ENCODE measurements around the gene RNASE11. TPM values are rescaled to one million over a fixed set of nuclear protein-coding genes. Genes with fewer than 3 reads are reported as not detected.

RNASE11 gene
- not detected for total RNA-seq

GRCh38 chr14:20587489-20588154 is at the start of gene RNASE11:
RNASE11 (minus strand) TSS chr14:20588001.
- Mint-ChIP-seq H3K27ac (no peak within 1 kb of the TSS), H3K4me1 (peaks cover 8% of the 10 kb centered on the region), H3K4me3 (no peak within 1 kb of the TSS), H3K36me3 (ENCODE audit: low read depth) (no peaks in the 10 kb centered on the region), H3K9me3 (peaks cover 4% of the 10 kb centered on the region), H3K27me3 (peaks cover 12% of the 10 kb centered on the region)
- peak; percentile 68 for ATAC-seq (replicated peaks)

- Mint-ChIP-seq H3K4me3 (peak overlapping the region; percentile 79), H3K36me3 (ENCODE audit: low read depth) (peaks cover 18% of the 10 kb centered on the region), H3K27ac (peak overlapping the region; percentile 98), H3K9me3 (no peaks in the 10 kb centered on the region), H3K4me1 (peaks cover 29% of the 10 kb centered on the region), H3K27me3 (peaks cover 12% of the 10 kb centered on the region)
- ATAC-seq (replicated peaks), result peak; percentile 84
These were observed 45.3 kb upstream of the RNASE11 start for GRCh38 chr14:20632831-20633691.

- Mint-ChIP-seq H3K27me3 (peaks cover 15% of the 10 kb centered on the region), H3K4me1 (peaks cover 35% of the 10 kb centered on the region), H3K4me3 (peak overlapping the region; percentile 79), H3K27ac (peak overlapping the region; percentile 98), H3K36me3 (ENCODE audit: low read depth) (peaks cover 18% of the 10 kb centered on the region), H3K9me3 (no peaks in the 10 kb centered on the region)
- peak; percentile 38 for ATAC-seq (replicated peaks)
These were observed 44.6 kb upstream of the RNASE11 start for GRCh38 chr14:20632448-20632830.

- no peak for ATAC-seq (replicated peaks)
- H3K9me3 Mint-ChIP-seq, result no peaks in the 10 kb centered on the region
- H3K27me3 Mint-ChIP-seq, result peaks cover 18% of the 10 kb centered on the region
- peaks cover 40% of the 10 kb centered on the region for H3K4me1 Mint-ChIP-seq
- H3K36me3 Mint-ChIP-seq (ENCODE audit: low read depth), result peaks cover 18% of the 10 kb centered on the region
- peak overlapping the region; percentile 98 for H3K27ac Mint-ChIP-seq
- peak overlapping the region; percentile 79 for H3K4me3 Mint-ChIP-seq
These were observed 44.1 kb upstream of the RNASE11 start for GRCh38 chr14:20631880-20632389.

GRCh38 chr14:20631023-20631879 is 43.5 kb upstream of the RNASE11 start:
- no peak for ATAC-seq (replicated peaks)
- Mint-ChIP-seq H3K27ac (peak overlapping the region; percentile 98), H3K9me3 (no peaks in the 10 kb centered on the region), H3K27me3 (peaks cover 20% of the 10 kb centered on the region), H3K4me3 (peak overlapping the region; percentile 79), H3K4me1 (peaks cover 43% of the 10 kb centered on the region), H3K36me3 (ENCODE audit: low read depth) (peaks cover 18% of the 10 kb centered on the region)

GRCh38 chr14:20630340-20631022 is 42.7 kb upstream of the RNASE11 start:
- H3K9me3 Mint-ChIP-seq, result no peaks in the 10 kb centered on the region
- peaks cover 47% of the 10 kb centered on the region for H3K4me1 Mint-ChIP-seq
- ATAC-seq (replicated peaks), result peak; percentile 23
- H3K27ac Mint-ChIP-seq, result peak overlapping the region; percentile 84
- H3K36me3 Mint-ChIP-seq (ENCODE audit: low read depth), result peaks cover 21% of the 10 kb centered on the region
- peak overlapping the region; percentile 79 for H3K4me3 Mint-ChIP-seq
- H3K27me3 Mint-ChIP-seq, result peaks cover 23% of the 10 kb centered on the region

GRCh38 chr14:20628063-20628854 is 40.5 kb upstream of the RNASE11 start:
- Mint-ChIP-seq H3K27me3 (peaks cover 28% of the 10 kb centered on the region), H3K27ac (peak overlapping the region; percentile 98), H3K4me3 (peak overlapping the region; percentile 83), H3K9me3 (no peaks in the 10 kb centered on the region), H3K4me1 (peaks cover 65% of the 10 kb centered on the region), H3K36me3 (ENCODE audit: low read depth) (peaks cover 30% of the 10 kb centered on the region)
- ATAC-seq (replicated peaks), result no peak

GRCh38 chr14:20627346-20628027 is 39.7 kb upstream of the RNASE11 start:
- ATAC-seq (replicated peaks), result peak; percentile 53
- Mint-ChIP-seq H3K9me3 (no peaks in the 10 kb centered on the region), H3K4me3 (peak overlapping the region; percentile 83), H3K36me3 (ENCODE audit: low read depth) (peaks cover 22% of the 10 kb centered on the region), H3K27me3 (peaks cover 31% of the 10 kb centered on the region), H3K27ac (peak overlapping the region; percentile 98), H3K4me1 (peaks cover 58% of the 10 kb centered on the region)

GRCh38 chr14:20626274-20626673 is 38.5 kb upstream of the RNASE11 start:
- H3K9me3 Mint-ChIP-seq, result no peaks in the 10 kb centered on the region
- peaks cover 22% of the 10 kb centered on the region for H3K36me3 Mint-ChIP-seq (ENCODE audit: low read depth)
- H3K4me3 Mint-ChIP-seq, result peak overlapping the region; percentile 83
- H3K27me3 Mint-ChIP-seq, result peaks cover 33% of the 10 kb centered on the region
- peaks cover 53% of the 10 kb centered on the region for H3K4me1 Mint-ChIP-seq
- H3K27ac Mint-ChIP-seq, result peak overlapping the region; percentile 98
- peak; percentile 42 for ATAC-seq (replicated peaks)

GRCh38 chr14:20624495-20625070 is 36.8 kb upstream of the RNASE11 start:
- peak; percentile 36 for ATAC-seq (replicated peaks)
- H3K4me3 Mint-ChIP-seq, result peak overlapping the region; percentile 83
- no peaks in the 10 kb centered on the region for H3K9me3 Mint-ChIP-seq
- peaks cover 12% of the 10 kb centered on the region for H3K36me3 Mint-ChIP-seq (ENCODE audit: low read depth)
- peak overlapping the region; percentile 98 for H3K27ac Mint-ChIP-seq
- H3K27me3 Mint-ChIP-seq, result peaks cover 33% of the 10 kb centered on the region
- peaks cover 43% of the 10 kb centered on the region for H3K4me1 Mint-ChIP-seq

- peaks cover 43% of the 10 kb centered on the region for H3K4me1 Mint-ChIP-seq
These were observed 36.0 kb upstream of the RNASE11 start for GRCh38 chr14:20623798-20624197.

GRCh38 chr14:20622816-20623291 is 35.1 kb upstream of the RNASE11 start:
- Mint-ChIP-seq H3K36me3 (ENCODE audit: low read depth) (peaks cover 12% of the 10 kb centered on the region), H3K4me3 (peak overlapping the region; percentile 83), H3K4me1 (peaks cover 38% of the 10 kb centered on the region), H3K27me3 (peaks cover 25% of the 10 kb centered on the region), H3K27ac (no peak overlapping the region), H3K9me3 (no peaks in the 10 kb centered on the region)
- ATAC-seq (replicated peaks), result no peak

More at GRCh38 chr14:20623798-20624197, 36.0 kb upstream of the RNASE11 start:
- Mint-ChIP-seq H3K36me3 (ENCODE audit: low read depth) (peaks cover 12% of the 10 kb centered on the region), H3K9me3 (no peaks in the 10 kb centered on the region), H3K27ac (no peak overlapping the region), H3K4me3 (peak overlapping the region; percentile 83), H3K27me3 (peaks cover 33% of the 10 kb centered on the region)
- ATAC-seq (replicated peaks), result no peak

All from activated T-helper 17 cell treated with anti-CD3 and anti-CD28 coated beads, Interleukin-2, amount 50 U/mL, for 72 hours (primary cell).